Measurements from ENCODE around the gene SHISA6.

SHISA6 gene

DNA sequence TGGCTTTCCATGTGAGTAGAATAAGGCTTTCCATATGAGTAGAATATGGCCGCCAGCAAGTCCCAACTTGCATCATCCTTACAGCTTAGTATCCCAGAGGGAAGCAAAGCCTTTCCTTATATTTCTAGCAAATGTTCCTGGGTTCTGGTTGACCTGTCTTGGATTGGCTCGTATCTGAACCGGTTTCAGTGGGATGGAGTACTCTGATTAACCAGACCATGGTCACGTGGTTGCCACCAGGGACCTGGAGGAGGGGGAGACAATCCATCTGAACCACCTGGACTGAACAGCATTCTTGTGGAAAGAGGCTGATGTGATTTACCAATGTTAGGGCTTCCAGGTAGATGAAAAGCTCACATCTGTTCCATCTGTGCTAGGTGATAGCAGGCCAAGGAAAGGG is 89.0 kb downstream of the SHISA6 start:
- no peak overlapping the region for H3K4me3 ChIP-seq (ENCODE audit: low read depth in 1 of 2, low read length in 2 of 2)
- no peak overlapping the region for H3K27ac ChIP-seq (ENCODE audit: low read depth, low read length)
- H3K4me1 ChIP-seq (ENCODE audit: insufficient read depth, low read length), result peaks cover 7% of the 10 kb centered on the region
- H3K9me3 ChIP-seq (ENCODE audit: low read length), result no peaks in the 10 kb centered on the region
- H3K27me3 ChIP-seq (ENCODE audit: control insufficient read depth in 1 of 2, insufficient read depth in 2 of 2, low read length in 2 of 2), result no peaks in the 10 kb centered on the region
- no peak overlapping the region for H3K9ac ChIP-seq (ENCODE audit: low read length)
- H3K36me3 ChIP-seq (ENCODE audit: insufficient read depth, low read length), result no peaks in the 10 kb centered on the region

DNA sequence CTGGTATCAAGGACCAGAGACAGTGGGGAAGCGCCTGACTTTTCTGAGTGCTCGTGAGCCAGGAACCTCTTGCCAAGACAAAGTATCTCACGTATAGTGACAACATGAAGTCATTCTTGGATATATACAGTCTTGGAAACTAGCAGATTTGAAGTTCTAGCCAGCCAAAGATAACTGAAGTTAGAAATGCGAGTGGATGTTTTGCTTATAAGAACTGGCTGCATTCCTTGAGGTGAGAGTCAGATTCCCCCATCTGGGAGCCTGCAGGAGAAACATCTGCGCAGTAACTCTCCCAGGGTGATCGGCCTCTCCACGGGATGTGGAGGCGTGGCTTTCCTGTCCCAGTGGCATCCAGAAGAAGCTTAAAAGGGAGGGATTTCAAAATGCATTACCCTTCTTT is 89.8 kb downstream of the SHISA6 start:
- no peaks in the 10 kb centered on the region for H3K27me3 ChIP-seq (ENCODE audit: control insufficient read depth in 1 of 2, insufficient read depth in 2 of 2, low read length in 2 of 2)
- H3K36me3 ChIP-seq (ENCODE audit: insufficient read depth, low read length), result no peaks in the 10 kb centered on the region
- no peak overlapping the region for H3K4me3 ChIP-seq (ENCODE audit: low read depth in 1 of 2, low read length in 2 of 2)
- no peaks in the 10 kb centered on the region for H3K9me3 ChIP-seq (ENCODE audit: low read length)
- H3K27ac ChIP-seq (ENCODE audit: low read depth, low read length), result no peak overlapping the region
- H3K9ac ChIP-seq (ENCODE audit: low read length), result no peak overlapping the region
- peaks cover 7% of the 10 kb centered on the region for H3K4me1 ChIP-seq (ENCODE audit: insufficient read depth, low read length)

DNA sequence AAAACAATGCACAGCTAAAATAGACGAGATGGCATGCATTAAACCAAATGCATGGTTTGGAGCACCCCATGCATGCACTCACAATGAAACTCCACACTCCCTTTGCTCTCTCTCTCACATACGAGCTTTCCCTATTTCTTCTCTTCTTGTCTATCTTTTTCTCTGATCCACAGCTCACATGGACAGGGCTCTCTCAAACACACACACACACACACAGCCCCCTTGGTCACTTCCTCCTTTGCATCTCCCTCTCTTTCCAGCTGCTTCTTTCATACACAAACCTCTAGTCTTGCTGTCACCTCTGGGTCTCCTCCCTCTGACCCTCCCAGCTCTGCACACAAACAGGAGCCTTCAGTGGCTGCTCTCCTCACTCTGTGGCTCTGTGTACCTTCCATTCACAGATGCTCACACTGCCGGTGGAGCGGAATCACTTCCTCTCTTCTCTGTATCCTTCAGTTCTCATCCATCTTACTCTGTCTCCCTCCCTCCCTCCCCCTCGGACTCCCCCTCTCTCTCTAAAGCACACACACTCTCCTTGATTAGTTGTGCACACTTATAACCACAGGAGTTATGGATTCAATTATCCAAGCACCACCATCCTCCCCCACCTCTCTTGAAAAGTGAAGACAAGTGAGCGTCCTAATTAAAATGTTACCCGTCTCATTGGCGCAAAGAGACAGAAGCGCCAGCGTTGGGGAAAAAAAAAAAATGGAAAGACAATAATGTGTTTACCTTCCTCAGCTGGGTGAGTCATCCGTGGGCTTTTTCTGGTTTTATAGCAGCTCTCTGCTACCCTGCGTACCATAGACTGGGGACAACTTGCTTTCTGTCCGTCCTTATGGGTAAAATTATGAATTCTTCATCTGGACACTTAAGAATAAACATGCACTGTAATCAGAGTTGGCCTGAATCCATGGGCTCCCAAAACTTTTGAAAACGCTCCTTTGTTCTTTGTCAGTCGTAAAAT is 90.8 kb downstream of the SHISA6 start:
- Histone ChIP-seq H3K9ac (ENCODE audit: low read length) (no peak overlapping the region), H3K27ac (ENCODE audit: low read depth, low read length) (no peak overlapping the region), H3K4me3 (ENCODE audit: low read depth in 1 of 2, low read length in 2 of 2) (no peak overlapping the region)

DNA sequence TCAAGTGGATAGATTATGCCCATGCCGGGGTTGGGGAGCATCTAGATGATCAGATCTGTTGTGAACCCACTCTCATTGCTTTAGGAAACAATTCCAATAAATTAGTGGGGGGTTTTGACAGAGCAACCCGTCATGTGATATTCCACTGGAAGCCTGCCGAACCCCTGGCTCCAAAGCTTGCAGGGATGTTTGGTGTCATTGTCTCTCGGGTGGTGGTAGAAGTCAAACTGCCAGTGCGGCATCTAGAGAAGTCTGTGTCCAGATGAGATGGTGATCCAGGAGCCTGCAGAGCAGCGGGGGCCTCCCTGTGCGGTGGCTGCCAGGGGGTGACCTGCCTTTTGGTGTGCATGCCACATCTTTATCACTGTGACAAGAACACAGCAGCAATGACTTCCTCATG is 91.7 kb downstream of the SHISA6 start:
- H3K27me3 ChIP-seq (ENCODE audit: control insufficient read depth in 1 of 2, insufficient read depth in 2 of 2, low read length in 2 of 2), result no peaks in the 10 kb centered on the region
- H3K36me3 ChIP-seq (ENCODE audit: insufficient read depth, low read length), result no peaks in the 10 kb centered on the region
- H3K4me3 ChIP-seq (ENCODE audit: low read depth in 1 of 2, low read length in 2 of 2), result no peak overlapping the region
- peaks cover 7% of the 10 kb centered on the region for H3K4me1 ChIP-seq (ENCODE audit: insufficient read depth, low read length)
- H3K9me3 ChIP-seq (ENCODE audit: low read length), result no peaks in the 10 kb centered on the region
- no peak overlapping the region for H3K27ac ChIP-seq (ENCODE audit: low read depth, low read length)
- no peak overlapping the region for H3K9ac ChIP-seq (ENCODE audit: low read length)

More for the DNA sequence above, 90.8 kb downstream of the SHISA6 start:
- H3K36me3 ChIP-seq (ENCODE audit: insufficient read depth, low read length), result no peaks in the 10 kb centered on the region
- H3K27me3 ChIP-seq (ENCODE audit: control insufficient read depth in 1 of 2, insufficient read depth in 2 of 2, low read length in 2 of 2), result no peaks in the 10 kb centered on the region
- no peaks in the 10 kb centered on the region for H3K9me3 ChIP-seq (ENCODE audit: low read length)
- peaks cover 7% of the 10 kb centered on the region for H3K4me1 ChIP-seq (ENCODE audit: insufficient read depth, low read length)

DNA sequence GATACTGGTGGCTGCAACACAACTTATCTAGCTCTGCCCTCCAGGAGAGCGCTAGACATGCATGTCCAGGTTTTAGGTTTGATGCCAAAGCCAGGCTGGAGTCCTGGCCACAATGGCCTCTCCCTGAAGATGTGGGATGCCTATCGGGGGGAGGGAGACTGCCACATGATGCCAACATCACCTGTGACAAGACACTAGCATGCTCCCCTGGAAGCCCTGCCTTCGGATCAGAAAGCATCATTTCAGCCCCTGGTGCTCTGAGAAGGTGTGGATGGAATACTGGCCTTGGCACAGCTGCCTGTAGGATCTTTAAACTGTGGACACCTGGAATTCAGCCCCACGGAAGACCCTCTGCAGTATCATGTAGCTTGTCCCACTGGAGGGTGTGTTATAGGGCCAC is 93.5 kb downstream of the SHISA6 start:
- no peaks in the 10 kb centered on the region for H3K27me3 ChIP-seq (ENCODE audit: control insufficient read depth in 1 of 2, insufficient read depth in 2 of 2, low read length in 2 of 2)
- no peak overlapping the region for H3K4me3 ChIP-seq (ENCODE audit: low read depth in 1 of 2, low read length in 2 of 2)
- no peak overlapping the region for H3K27ac ChIP-seq (ENCODE audit: low read depth, low read length)
- H3K9me3 ChIP-seq (ENCODE audit: low read length), result no peaks in the 10 kb centered on the region
- peaks cover 7% of the 10 kb centered on the region for H3K4me1 ChIP-seq (ENCODE audit: insufficient read depth, low read length)
- no peak overlapping the region for H3K9ac ChIP-seq (ENCODE audit: low read length)
- no peaks in the 10 kb centered on the region for H3K36me3 ChIP-seq (ENCODE audit: insufficient read depth, low read length)

DNA sequence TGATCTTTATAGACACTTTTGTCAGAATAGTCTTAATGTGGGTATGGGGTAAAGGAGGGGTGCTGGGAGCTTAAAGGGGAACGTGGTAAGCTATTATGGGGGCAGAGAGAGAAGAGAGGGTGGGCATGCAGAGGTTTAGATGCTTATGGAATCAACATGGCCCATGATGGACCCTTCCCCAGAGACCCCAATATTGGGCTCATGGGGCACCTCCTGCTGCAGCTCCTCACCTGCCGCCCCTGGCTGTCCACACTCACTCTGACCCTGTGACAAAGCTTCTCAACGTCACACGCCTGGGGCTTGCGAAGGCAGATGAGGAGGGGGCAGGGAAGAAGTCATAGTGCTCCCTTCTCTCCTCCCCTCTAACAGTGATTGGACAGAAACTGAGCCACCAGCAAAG is 95.3 kb downstream of the SHISA6 start:
- Histone ChIP-seq H3K9me3 (ENCODE audit: low read length) (no peaks in the 10 kb centered on the region), H3K36me3 (ENCODE audit: insufficient read depth, low read length) (no peaks in the 10 kb centered on the region), H3K9ac (ENCODE audit: low read length) (no peak overlapping the region), H3K27me3 (ENCODE audit: control insufficient read depth in 1 of 2, insufficient read depth in 2 of 2, low read length in 2 of 2) (no peaks in the 10 kb centered on the region), H3K27ac (ENCODE audit: low read depth, low read length) (no peak overlapping the region), H3K4me3 (ENCODE audit: low read depth in 1 of 2, low read length in 2 of 2) (no peak overlapping the region), H3K4me1 (ENCODE audit: insufficient read depth, low read length) (no peaks in the 10 kb centered on the region)

DNA sequence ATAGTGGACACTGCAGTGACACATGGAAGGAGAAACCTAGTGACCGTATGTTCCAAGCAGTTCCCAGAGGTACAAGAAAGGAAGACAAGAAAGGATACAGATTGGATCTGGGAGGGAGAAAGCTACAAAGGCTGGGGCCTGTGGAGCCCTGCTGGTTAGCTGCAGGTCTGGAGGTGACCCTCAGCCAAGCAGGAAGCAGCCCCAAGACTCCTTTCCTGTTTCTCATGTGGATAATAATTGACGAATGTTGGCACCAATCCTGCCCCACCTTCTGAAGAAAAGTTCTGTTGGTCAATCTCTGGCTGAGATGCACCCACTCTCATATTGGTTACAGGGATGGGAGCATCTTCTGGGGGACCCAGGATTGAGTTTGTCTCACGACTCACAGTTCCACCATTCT is 99.8 kb downstream of the SHISA6 start:
- Histone ChIP-seq H3K4me3 (ENCODE audit: low read depth in 1 of 2, low read length in 2 of 2) (no peak overlapping the region), H3K4me1 (ENCODE audit: insufficient read depth, low read length) (no peaks in the 10 kb centered on the region), H3K9me3 (ENCODE audit: low read length) (no peaks in the 10 kb centered on the region), H3K27ac (ENCODE audit: low read depth, low read length) (no peak overlapping the region), H3K27me3 (ENCODE audit: control insufficient read depth in 1 of 2, insufficient read depth in 2 of 2, low read length in 2 of 2) (no peaks in the 10 kb centered on the region), H3K36me3 (ENCODE audit: insufficient read depth, low read length) (no peaks in the 10 kb centered on the region), H3K9ac (ENCODE audit: low read length) (no peak overlapping the region)

DNA sequence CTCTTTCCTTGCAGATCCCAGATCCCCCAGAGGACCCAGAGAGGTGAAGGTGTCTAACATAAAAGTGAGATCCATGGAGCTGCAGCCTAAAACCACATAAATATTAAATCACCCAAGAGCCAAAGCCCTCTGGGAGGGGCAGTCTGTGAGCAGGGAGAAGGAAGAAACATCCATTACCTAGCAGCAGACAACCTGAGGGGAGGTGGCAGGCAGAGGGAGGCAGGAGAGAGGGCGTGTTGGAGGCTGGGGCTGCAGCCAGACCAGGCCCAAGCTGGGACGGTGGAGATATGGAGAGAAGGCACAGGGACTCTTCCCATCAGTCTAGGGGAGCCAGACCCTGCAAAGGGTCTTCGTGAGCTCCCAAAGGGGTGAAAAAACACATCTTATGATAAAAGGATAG is 101.1 kb downstream of the SHISA6 start:
- Histone ChIP-seq H3K27ac (ENCODE audit: low read depth, low read length) (no peak overlapping the region), H3K4me3 (ENCODE audit: low read depth in 1 of 2, low read length in 2 of 2) (no peak overlapping the region)

DNA sequence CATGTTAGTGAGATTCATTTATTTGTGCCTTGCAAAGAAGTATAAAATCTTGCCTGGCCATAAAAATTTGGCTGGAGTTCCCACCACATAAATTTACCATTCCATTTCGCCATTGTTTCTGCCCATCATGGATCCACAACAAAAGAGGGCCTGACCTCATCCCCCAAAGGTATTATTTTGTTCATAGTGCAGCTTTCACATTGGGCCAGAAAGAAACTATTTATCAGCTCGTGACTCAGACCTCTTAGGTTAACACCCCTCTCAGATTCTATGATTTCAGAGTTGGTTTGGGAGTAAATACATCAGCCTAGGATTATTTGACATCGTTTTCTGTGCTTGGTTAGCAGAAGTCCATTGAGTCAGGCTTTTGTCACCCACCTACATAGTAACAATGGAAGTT is 108.1 kb downstream of the SHISA6 start:
- peaks cover 10% of the 10 kb centered on the region for H3K4me1 ChIP-seq (ENCODE audit: insufficient read depth, low read length)
- H3K9me3 ChIP-seq (ENCODE audit: low read length), result no peaks in the 10 kb centered on the region
- H3K36me3 ChIP-seq (ENCODE audit: insufficient read depth, low read length), result no peaks in the 10 kb centered on the region
- no peak overlapping the region for H3K9ac ChIP-seq (ENCODE audit: low read length)
- H3K27ac ChIP-seq (ENCODE audit: low read depth, low read length), result no peak overlapping the region
- no peaks in the 10 kb centered on the region for H3K27me3 ChIP-seq (ENCODE audit: control insufficient read depth in 1 of 2, insufficient read depth in 2 of 2, low read length in 2 of 2)
- H3K4me3 ChIP-seq (ENCODE audit: low read depth in 1 of 2, low read length in 2 of 2), result no peak overlapping the region

More for the DNA sequence above, 101.1 kb downstream of the SHISA6 start:
- Histone ChIP-seq H3K36me3 (ENCODE audit: insufficient read depth, low read length) (no peaks in the 10 kb centered on the region), H3K9me3 (ENCODE audit: low read length) (no peaks in the 10 kb centered on the region), H3K27me3 (ENCODE audit: control insufficient read depth in 1 of 2, insufficient read depth in 2 of 2, low read length in 2 of 2) (no peaks in the 10 kb centered on the region), H3K4me1 (ENCODE audit: insufficient read depth, low read length) (no peaks in the 10 kb centered on the region), H3K9ac (ENCODE audit: low read length) (no peak overlapping the region)

DNA sequence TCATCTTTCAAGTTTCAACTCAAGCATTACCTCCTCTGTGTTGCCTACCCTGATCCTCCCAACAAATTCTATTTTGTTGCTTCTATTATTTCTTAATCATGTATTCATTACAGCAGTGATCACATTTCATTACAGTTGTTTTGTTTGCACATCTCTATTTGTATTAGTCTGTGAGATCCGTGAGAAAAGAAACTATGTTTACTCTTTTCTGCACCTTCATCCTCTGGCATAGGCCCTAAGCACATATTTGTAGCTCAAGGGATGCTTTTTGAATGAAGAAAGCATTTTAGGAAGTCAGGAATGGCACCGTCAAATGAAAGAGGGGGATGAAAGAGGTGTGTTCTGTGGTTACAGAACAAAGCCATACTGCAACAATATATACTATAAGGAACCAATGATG is 110.5 kb downstream of the SHISA6 start:
- H3K36me3 ChIP-seq (ENCODE audit: insufficient read depth, low read length), result no peaks in the 10 kb centered on the region
- no peaks in the 10 kb centered on the region for H3K9me3 ChIP-seq (ENCODE audit: low read length)
- peaks cover 10% of the 10 kb centered on the region for H3K4me1 ChIP-seq (ENCODE audit: insufficient read depth, low read length)
- no peak overlapping the region for H3K4me3 ChIP-seq (ENCODE audit: low read depth in 1 of 2, low read length in 2 of 2)
- no peak overlapping the region for H3K27ac ChIP-seq (ENCODE audit: low read depth, low read length)
- H3K27me3 ChIP-seq (ENCODE audit: control insufficient read depth in 1 of 2, insufficient read depth in 2 of 2, low read length in 2 of 2), result no peaks in the 10 kb centered on the region
- no peak overlapping the region for H3K9ac ChIP-seq (ENCODE audit: low read length)

DNA sequence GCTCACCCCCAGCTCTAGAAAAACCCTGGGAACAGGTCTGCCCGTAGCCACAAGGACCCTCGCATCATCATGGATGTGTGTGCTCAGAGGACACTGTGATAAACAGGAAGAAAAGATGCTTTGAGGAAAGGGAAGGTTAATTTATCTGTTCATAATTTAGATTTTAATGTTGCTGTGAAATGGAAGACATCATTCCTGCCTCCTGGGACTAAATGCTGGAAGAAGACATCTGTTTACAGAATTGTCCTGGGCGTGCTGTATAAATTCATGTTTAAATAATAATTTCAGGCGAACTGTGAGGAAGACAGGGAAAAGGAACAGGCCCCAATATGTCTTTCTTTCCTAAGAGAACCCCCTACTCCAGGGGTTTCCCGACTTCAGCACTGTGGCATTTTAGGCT is 112.6 kb downstream of the SHISA6 start:
- Histone ChIP-seq H3K4me1 (ENCODE audit: insufficient read depth, low read length) (peaks cover 10% of the 10 kb centered on the region), H3K9ac (ENCODE audit: low read length) (no peak overlapping the region), H3K36me3 (ENCODE audit: insufficient read depth, low read length) (no peaks in the 10 kb centered on the region), H3K27ac (ENCODE audit: low read depth, low read length) (no peak overlapping the region), H3K27me3 (ENCODE audit: control insufficient read depth in 1 of 2, insufficient read depth in 2 of 2, low read length in 2 of 2) (no peaks in the 10 kb centered on the region), H3K4me3 (ENCODE audit: low read depth in 1 of 2, low read length in 2 of 2) (no peak overlapping the region), H3K9me3 (ENCODE audit: low read length) (no peaks in the 10 kb centered on the region)

DNA sequence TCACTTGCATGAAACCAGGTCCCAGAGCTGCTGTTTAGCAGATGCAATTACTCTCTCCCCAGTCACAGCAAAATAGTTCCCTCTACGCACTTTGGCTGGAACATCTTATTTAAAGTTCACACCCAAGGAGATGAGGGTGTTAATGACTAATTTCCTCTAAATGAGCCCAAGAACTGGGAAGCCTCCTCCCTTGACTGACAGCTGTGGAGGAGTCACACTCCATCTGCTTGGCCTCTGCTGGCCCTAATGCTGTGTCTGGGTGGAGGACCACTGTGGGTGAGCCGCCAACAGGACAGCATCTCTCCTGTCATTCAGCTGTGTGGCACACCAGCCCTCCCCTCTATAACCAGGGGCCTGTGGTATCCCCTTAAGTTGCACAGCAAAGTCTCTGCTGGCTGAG is 115.4 kb downstream of the SHISA6 start:
- no peak overlapping the region for H3K4me3 ChIP-seq (ENCODE audit: low read depth in 1 of 2, low read length in 2 of 2)
- no peaks in the 10 kb centered on the region for H3K27me3 ChIP-seq (ENCODE audit: control insufficient read depth in 1 of 2, insufficient read depth in 2 of 2, low read length in 2 of 2)
- H3K27ac ChIP-seq (ENCODE audit: low read depth, low read length), result no peak overlapping the region
- H3K4me1 ChIP-seq (ENCODE audit: insufficient read depth, low read length), result no peaks in the 10 kb centered on the region
- no peaks in the 10 kb centered on the region for H3K9me3 ChIP-seq (ENCODE audit: low read length)
- H3K36me3 ChIP-seq (ENCODE audit: insufficient read depth, low read length), result no peaks in the 10 kb centered on the region
- H3K9ac ChIP-seq (ENCODE audit: low read length), result no peak overlapping the region

All from muscle layer of colon (tissue), 2 donors.